IPS-NIHi7 (cell line): Measurements from ENCODE around the gene PCOLCE2.
"Not testable (repeated sequence)": the region's sequence is repeated elsewhere in the genome, so short reads cannot be mapped to it uniquely, and the experiment has no call there.

Source experiments
- DNase-seq: peaks from one replicate; pipeline ENCODE4 v3.0.0; 2012; ENCODE audit warnings: mixed read lengths; ENCODE audit errors: extremely low spot score

PCOLCE2 gene

DNA sequence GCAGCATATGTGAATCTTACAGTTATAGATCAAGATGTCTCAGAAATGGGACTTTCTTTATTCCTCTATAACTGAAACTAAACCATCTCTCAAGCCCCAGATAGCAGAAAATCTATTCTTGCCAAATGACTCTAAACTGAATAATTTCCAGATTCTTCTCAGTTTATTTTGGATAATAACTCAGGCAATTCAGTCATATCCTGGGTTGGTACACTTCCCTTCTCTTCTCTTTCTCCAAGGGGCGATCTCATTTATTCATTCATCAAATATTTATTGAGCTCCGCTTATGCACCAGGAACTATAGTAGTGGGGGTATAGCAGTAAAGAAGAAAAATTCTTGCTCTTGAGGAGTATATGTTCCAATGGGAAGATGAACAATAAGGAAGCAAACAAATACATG is 13.5 kb upstream of the PCOLCE2 start:
- no peak for DNase-seq

GRCh38 chr3:142898346-142899213 is 9.7 kb upstream of the PCOLCE2 start:
- no peak for DNase-seq

DNA sequence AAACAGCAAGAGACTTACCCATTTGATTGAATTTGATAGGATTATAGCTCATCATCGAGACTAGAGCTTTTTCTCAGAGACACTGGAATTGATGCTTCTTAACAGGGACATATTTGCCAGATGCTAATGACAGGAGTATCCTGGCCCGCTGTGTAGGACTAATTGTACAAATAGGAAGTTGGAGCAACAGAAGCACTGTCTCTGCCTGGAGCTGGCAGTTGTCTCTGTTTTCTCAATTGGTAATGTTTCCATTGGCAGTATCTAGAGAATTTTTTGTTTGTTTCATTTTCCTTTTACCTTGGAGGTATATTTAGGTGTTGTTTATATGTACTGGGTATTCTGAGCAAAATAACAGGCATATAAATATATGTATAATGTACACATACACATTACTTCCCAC is 8.9 kb upstream of the PCOLCE2 start:
- no peak for DNase-seq

GRCh38 chr3:142896996-142897395 is 8.1 kb upstream of the PCOLCE2 start:
- no peak for DNase-seq

DNA sequence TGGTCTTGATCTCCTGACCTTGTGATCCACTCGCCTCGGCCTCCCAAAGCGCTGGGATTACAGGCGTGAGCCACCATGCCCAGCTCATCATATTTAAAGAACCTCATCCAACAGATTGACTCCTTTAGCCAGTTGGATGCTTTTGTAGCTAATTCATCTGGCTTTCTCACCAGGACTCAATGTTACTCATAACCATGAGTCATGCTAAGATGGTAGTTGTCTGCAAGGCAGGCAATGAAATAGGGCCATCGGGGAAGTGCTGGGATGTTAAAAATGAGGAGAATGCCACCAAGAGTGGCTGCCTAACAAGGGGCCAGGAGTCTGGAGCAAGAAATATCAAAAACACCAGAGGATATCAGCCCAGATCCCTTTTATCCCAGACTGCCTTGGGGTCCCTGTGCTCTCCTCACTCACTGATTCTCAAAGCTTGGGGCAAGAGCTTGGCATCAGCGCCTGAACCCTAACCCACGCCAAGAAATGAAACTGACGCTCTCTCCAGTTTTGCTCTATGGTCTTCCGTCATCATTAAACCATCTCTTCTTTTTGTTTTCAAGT is 7.4 kb upstream of the PCOLCE2 start:
- no peak for DNase-seq

DNA sequence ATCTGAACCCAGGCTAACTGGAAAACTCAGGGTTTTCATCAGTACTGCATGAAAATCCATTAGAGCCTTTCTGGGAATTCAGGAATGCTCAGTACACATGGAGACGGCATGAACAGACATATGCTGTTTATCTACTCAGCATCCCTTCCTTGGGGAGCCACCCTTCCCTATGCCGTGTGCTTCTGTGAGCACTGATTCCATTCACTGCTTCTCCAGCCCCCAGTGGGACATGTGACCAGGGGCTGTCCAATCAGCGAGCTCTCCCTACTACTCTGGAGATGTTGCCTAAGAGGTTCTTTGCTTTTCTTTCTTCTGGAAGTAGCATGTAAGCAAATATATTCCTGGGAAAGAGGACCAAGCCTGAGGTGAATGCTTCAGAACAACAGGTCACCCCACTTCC is 5.6 kb upstream of the PCOLCE2 start:
- DNase-seq: no peak

DNA sequence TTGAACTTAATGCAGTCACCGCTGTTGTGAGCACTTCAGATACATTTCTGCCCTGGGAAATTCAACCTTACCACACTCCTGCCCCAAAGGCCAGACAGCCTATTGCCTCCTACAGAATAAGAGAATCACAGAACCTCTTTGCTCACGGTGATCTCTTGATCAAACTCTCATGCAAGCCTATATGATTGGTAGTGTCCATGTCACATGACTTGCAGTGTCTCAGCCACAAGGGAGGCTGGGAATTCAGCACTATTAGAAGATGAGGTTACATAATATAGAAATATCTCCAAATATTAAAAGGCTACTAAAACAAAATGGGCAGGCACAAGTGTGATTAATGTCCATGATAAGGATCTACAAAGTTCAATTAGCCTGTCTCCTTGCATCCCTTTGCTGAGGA is 3.8 kb upstream of the PCOLCE2 start:
- DNase-seq: no peak

GRCh38 chr3:142890592-142890991 is 1.7 kb upstream of the PCOLCE2 start:
- no peak for DNase-seq

GRCh38 chr3:142889212-142890014 is 530 bp upstream of the PCOLCE2 start:
- no peak for DNase-seq

DNA sequence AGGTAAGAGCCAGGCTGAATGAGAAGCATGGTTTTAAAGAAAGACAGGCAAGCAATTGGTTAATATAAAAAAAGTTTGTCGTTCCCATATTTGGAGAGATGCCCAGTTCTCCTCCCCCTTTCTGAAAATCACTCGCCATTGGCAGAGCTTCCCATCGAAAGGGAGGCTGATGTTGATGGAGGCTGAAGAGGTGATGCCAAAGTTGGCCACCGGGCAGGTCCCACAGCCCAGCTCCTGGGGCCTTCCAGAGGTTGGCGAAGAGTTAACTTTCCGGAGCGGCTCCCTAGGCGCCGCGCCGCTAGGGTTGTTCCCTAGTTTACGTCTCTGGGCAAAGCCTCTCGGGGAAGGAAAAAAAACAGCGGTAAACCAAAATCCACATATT is 793 bp downstream of the PCOLCE2 start:
- DNase-seq: peak; percentile 56

DNA sequence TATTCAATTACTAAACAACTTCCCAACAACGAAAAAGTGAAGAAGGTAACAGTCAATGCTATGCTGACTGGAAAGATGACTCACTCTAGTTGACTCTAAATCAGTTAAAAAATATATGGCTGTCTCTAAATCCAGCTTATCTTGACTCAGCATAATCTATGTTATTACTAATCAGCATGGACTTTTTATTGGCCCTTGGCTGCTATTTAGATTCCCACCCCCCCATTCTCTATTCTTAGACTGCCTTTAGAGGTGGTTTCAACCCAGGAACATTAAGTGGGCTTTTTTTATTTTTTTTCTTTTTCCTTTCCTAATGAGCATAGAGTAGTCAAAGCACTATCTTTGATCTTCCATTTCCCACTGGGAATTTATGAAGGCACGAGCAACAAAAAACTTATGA is 1.9 kb downstream of the PCOLCE2 start:
- no peak for DNase-seq

GRCh38 chr3:142886021-142886420 is 2.9 kb downstream of the PCOLCE2 start:
- DNase-seq: no peak

DNA sequence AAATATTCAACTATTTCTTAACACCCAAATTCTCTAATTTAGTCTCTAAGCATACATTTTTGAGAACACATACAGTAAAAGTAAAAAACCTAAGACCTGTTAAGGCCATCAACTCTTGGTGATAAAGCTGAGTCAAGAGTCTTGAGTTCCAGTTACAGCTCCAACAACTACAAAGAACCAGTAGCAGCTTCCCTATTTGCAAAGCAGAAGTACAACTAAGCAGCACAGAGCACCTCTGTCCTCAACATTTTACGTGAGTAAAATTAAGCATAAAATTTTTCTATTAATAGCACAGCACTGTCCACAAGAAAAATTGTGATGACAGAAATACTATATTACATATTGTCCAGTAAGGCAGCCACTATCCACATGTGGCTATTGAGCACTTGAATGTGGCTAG is 4.4 kb downstream of the PCOLCE2 start:
- no peak for DNase-seq

- not testable (repeated sequence) for DNase-seq
Measured at GRCh38 chr3:142883534-142883933, 5.3 kb downstream of the PCOLCE2 start.

DNA sequence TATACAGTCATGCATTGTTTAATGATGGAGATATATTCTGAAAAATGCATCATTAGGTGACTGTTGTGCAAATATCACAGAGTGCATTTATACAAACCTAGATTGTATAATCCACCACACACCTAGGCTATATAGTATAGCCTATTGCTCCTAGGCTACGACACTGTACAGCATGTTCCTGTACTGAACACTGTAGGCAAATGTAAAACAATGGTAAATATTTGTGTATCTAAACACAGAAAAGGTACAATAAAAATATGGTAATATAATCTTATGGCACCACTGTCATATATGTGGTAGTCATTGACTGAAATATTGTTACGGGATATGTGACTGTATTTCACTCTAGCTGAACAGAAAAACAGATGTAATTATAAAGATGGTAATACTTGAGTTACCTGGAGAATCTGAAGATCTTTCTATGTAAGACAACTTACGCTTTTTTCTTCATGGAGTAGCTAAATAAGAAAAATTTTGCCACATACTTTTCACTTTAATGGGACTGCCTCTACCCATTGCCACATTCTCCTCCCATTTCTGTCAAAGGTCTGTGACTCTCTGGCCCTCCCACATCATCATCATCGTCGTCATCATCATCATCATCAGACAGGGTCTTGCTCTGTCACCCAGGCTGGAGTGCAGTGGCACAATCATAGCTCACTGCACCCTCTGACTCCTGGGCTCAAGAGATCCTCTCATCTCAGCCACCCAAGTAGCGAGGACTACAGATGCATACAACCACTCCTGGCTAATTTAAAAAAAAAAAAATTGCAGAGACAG is 7.2 kb downstream of the PCOLCE2 start:
- no peak for DNase-seq

DNA sequence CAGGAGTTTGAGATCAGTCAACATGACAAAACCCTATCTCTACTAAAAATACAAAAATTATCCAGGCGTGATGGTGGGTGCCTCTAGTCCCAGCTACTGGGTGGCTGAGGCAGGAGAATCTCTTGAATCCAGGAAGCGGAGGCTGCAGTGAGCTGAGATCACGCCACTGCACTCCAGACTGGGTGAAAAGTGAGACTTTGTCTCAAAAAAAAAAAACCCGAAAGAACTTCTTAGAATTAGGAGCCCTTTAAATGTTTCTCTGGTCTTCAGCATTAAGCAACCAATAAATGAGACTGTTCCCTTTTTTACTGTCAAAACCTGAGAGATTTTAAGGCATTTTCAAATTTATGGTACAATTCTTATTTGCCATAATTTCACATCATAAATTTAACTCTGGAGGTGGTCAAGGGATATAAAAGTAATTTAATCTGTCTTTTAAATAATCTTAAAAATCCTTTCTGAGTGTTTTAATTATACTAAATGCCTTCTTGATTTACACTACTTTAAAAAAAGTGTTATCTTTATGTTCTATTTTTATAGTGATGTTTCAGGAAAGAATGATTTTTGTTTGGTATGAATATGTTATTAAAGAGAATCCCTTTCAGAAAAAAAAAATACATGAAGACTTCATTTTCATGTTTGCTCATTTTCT is 10.1 kb downstream of the PCOLCE2 start:
- no peak for DNase-seq

DNA sequence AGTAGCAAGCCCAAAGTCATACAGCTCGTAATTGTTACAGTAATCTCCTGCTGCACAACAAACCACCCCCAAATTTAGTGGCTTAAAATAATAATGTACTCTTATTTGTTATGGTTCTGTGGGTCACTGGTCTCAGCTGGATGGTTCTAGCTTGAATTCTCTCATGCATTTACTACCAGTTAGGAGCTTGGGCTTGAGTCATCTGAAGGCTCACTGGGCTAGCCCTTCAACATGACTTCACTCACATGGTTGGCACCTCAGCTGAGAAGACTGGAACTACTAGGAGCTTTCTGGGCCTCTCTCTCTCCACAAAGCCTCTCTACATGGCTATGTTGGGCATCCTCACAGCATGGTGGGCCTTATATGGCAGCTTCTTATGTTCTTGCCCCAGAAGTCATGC is 12.5 kb downstream of the PCOLCE2 start:
- DNase-seq: no peak

DNA sequence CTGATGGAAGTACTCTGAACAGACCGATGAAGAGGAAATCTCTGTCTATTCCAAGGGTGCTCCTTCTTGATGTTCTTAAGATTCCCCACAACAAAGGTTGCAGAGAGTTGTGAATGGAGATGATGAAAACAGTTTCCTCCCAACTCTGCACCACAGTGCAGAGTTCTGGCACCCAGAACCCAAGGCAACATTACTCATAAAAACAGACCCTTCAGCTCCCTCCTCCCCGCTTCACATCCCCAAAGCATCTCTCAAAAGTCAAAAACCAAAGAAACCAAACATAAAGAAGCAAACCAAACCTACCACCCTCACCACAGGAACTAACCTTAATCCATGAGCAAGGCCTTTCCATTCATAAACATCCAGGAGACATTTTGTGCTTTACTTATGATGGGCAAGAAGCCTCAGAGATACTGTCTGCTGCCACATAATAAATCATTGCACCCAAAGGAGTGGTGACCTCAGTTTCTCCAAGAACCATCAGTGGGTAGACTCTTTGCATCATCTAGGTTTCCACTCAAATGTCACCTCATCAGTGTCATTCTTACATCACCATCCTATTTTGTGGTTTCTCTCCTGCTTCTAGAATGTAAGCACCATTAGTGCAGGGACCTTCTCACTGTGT is 13.2 kb downstream of the PCOLCE2 start:
- no peak for DNase-seq

DNA sequence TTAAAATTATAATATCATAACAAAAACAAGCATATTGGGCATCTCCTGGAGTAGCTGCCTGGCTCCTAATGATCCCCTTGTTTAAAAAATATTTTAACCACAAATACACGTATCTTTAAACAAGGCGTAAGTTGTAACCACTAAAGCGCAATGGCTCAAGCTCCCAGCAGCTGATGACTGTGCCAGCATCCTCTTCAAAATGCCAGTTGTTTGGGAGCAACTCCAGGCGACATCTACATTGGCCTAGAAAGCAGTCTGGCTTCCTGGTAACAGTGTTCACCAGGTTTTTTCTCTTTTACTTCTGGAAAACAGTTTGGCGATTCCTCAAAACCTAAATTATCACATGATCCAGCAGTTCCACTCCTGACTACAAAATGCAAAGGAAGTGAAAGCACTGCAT is 13.8 kb downstream of the PCOLCE2 start:
- DNase-seq: no peak

- DNase-seq: not testable (repeated sequence)
Measured at GRCh38 chr3:142868382-142868781, 20.5 kb downstream of the PCOLCE2 start.
